GM12878 (cell line): ENCODE measurements around the gene CDK5RAP3. TPM values are rescaled to one million over a fixed set of nuclear protein-coding genes. Genes with fewer than 3 reads are reported as not detected.

ENCODE experiments used
- ATAC-seq: fragments of 200-7000 bp; cut with Tn5 transposase; 3 replicates; pipeline ENCODE4 v1.9.1; 2020; ENCODE audit warnings: mild to moderate bottlenecking, moderate library complexity
- BruUV-seq: library from RNA; stranded (reverse); fragments of 400-500 nt; replicated peaks from 2 replicates; lab custom pipeline; 2021; lab: Mats Ljungman, UMichigan
- CTCF ChIA-PET: fragments of 300-600 bp; sonication (Branson Sonifier 250); formaldehyde crosslinking; extraction: SDS; loops from one replicate; lab custom pipeline; 2021; ENCODE audit warnings: inconsistent platforms; lab: Yijun Ruan, JAX
- POLR2A ChIA-PET: fragments of 350-600 bp; formaldehyde crosslinking; extraction: SDS; loops from one replicate; lab custom pipeline; 2021; ENCODE audit warnings: inconsistent platforms; lab: Charles Lee
- RAD21 ChIA-PET: fragments of 300-600 bp; sonication (Branson Sonifier 250); formaldehyde crosslinking; loops from one replicate; lab custom pipeline; 2023; ENCODE audit warnings: antibody characterized with exemption; ENCODE audit not compliant: unreplicated experiment; lab: Charles Lee
- SMC1A ChIA-PET: fragments of 300-600 bp; sonication (Branson Sonifier 250); formaldehyde crosslinking; loops from one replicate; lab custom pipeline; 2023; ENCODE audit not compliant: unreplicated experiment, uncharacterized antibody; lab: Charles Lee
- DNase-seq: peaks from one replicate; pipeline ENCODE4 v3.0.0-alpha.2; 2011; ENCODE audit warnings: low read depth, low spot score
- FAIRE-seq: peaks from 3 replicates; lab custom pipeline; 2011; peaks lifted over from hg19 to GRCh38; lab: Jason Lieb, UNC
- H2AFZ ChIP-seq: 2 replicates; pipeline ENCODE4 v1.6.0; 2011; ENCODE audit warnings: low read depth, low read length, control low read depth; ENCODE audit not compliant: control insufficient read depth
- H3K27ac ChIP-seq: 2 replicates; pipeline ENCODE4 v1.5.1; 2011; ENCODE audit warnings: control low read depth; ENCODE audit not compliant: control insufficient read depth, insufficient read depth
- H3K27me3 ChIP-seq, 2 experiments: replicated peaks in 1 of 2; 2 replicates each; pipeline versions ENCODE4 v1.6.0 to v1.6.1; 2011; ENCODE audit warnings: low read length in 1 of 2; ENCODE audit not compliant: control insufficient read depth in 2 of 2, insufficient read depth in 2 of 2
- H3K36me3 ChIP-seq, 2 experiments: 2 replicates each; pipeline ENCODE4 v1.5.1; 2011; ENCODE audit warnings: low read length in 1 of 2; ENCODE audit not compliant: control insufficient read depth in 2 of 2, insufficient read depth in 2 of 2
- H3K4me1 ChIP-seq: 2 replicates; pipeline ENCODE4 v1.6.1; 2011; ENCODE audit warnings: mild to moderate bottlenecking, low read length, moderate library complexity, mixed read lengths; ENCODE audit not compliant: control insufficient read depth, insufficient read depth
- H3K4me2 ChIP-seq: 2 replicates; pipeline ENCODE4 v1.6.0; 2011; ENCODE audit warnings: control low read depth; ENCODE audit not compliant: control insufficient read depth, insufficient read depth
- H3K4me3 ChIP-seq: fragments of 200-600 bp; sonication (generic); 2 replicates; pipeline ENCODE4 v1.5.1; 2016
- H3K79me2 ChIP-seq: 2 replicates; pipeline ENCODE4 v1.6.0; 2011; ENCODE audit warnings: low read length; ENCODE audit not compliant: control insufficient read depth, insufficient read depth
- H3K9ac ChIP-seq: 2 replicates; pipeline ENCODE4 v1.8.0; 2011; ENCODE audit warnings: low read length, control low read depth, mixed read lengths; ENCODE audit not compliant: control insufficient read depth, insufficient read depth
- H3K9me3 ChIP-seq: replicated peaks from 3 replicates; pipeline ENCODE4 v1.5.1; 2011; ENCODE audit warnings: mild to moderate bottlenecking, low read length; ENCODE audit not compliant: control insufficient read depth, insufficient read depth
- H4K20me1 ChIP-seq: 2 replicates; pipeline ENCODE4 v1.6.0; 2011; ENCODE audit not compliant: control insufficient read depth, insufficient read depth
- E4F1 ChIP-seq: fragments of 450-650 bp; IDR thresholded peaks from 2 replicates; pipeline ENCODE4 v1.6.1; 2018; ENCODE audit warnings: borderline replicate concordance, mild to moderate bottlenecking; ENCODE audit not compliant: partially characterized antibody
- PKNOX1 ChIP-seq: fragments of 450-650 bp; IDR thresholded peaks from 2 replicates; pipeline ENCODE4 v1.6.1; 2016; ENCODE audit warnings: mild to moderate bottlenecking
- RELA ChIP-seq: fragments of 450-650 bp; IDR thresholded peaks from 2 replicates; pipeline ENCODE4 v1.8.0; 2014; ENCODE audit warnings: borderline replicate concordance; ENCODE audit not compliant: partially characterized antibody
- SP1 ChIP-seq: IDR thresholded peaks from one replicate; pipeline ENCODE4 v1.6.1; 2011; ENCODE audit warnings: low read depth, low read length
- ZNF24 ChIP-seq: fragments of 450-650 bp; IDR thresholded peaks from 2 replicates; pipeline ENCODE4 v1.6.1; 2017; ENCODE audit warnings: antibody characterized with exemption, mild to moderate bottlenecking
- WGBS: methylation state at CpG from one replicate; pipeline ENCODE4 v1.1.6; 2016; ENCODE audit warnings: low lambda C conversion rate; ENCODE audit not compliant: insufficient replicate concordance, insufficient coverage; ENCODE audit errors: missing lambda C conversion rate; 5-methylcytosine and 5-hydroxymethylcytosine counted together
- in situ Hi-C: fragments of 300-500 bp; cut with MboI; formaldehyde crosslinking; loops from 9 replicates; pipeline ENCODE4 v1.14.3; 2018; ENCODE audit warnings: mixed read lengths
- intact Hi-C: fragments of 100-400 bp; cut with micrococcal nuclease; formaldehyde crosslinking; loops from one replicate; pipeline ENCODE4 v1.14.2; 2022; ENCODE audit not compliant: unreplicated experiment
- polyA plus RNA-seq, 11 experiments: library from polyadenylated mRNA; depleted of rRNA in 4 of 11; unstranded in 6 of 11; stranded (reverse) in 5 of 11; fragments of >200 nt; fragmentation: Nextera tagmentation in 4 of 11; fragmentation: Illumina TruSeq in 1 of 11; extraction: Ambion mirVana in 4 of 11; extraction: Trizol in 1 of 11; gene quantifications; 1 replicate in 1 of 11; 2 replicates in 10 of 11; pipeline versions ENCODE4 v1.2.1 to v1.2.3, GENCODE V29; 2011 to 2016; ENCODE audit warnings: inconsistent platforms in 2 of 11, missing spikeins in 2 of 11, low read depth in 1 of 11
- total RNA-seq, 4 experiments: library from RNA; depleted of rRNA in 3 of 4; stranded (reverse); fragments of >200 nt in 3 of 4; fragmentation: Illumina TruSeq in 1 of 4; extraction: Trizol in 1 of 4; gene quantifications; 2 replicates each; pipeline versions ENCODE4 v1.2.1 to v1.2.3, GENCODE V29; 2013 to 2021

Gene CDK5RAP3
- total and polyA plus RNA-seq, 10 of the 15 experiments (the other 5 are each of a cell fraction or from before 2014, with no cell fraction given), result 69.4 to 237 (median 160) TPM

- no peak for ATAC-seq
- FAIRE-seq, result no peak
- in situ Hi-C loops, result no loop called here
- Histone ChIP-seq H3K9me3 (no peaks in the 10 kb centered on the region), H3K36me3 (no peaks in the 10 kb centered on the region), H3K4me2 (no peak overlapping the region), H4K20me1 (no peaks in the 10 kb centered on the region), H3K9ac (no peak overlapping the region), H3K79me2 (no peaks in the 10 kb centered on the region), H3K4me1 (peaks cover 13% of the 10 kb centered on the region), H3K27ac (no peak overlapping the region), H3K4me3 (no peak overlapping the region), H3K27me3 (no peaks in the 10 kb centered on the region), H2AFZ (no peak overlapping the region)
- intact Hi-C loops, result no loop called here
- CTCF ChIA-PET, result interaction anchor here (2.3 kb wide), 1 partner anchor 13 kb away, joined by 9 read pairs; no protein-coding TSS in a partner anchor
- WGBS, result 38% methylated on average over 4 of the region's 4 CpGs
- no TSS peak for BruUV-seq
- SMC1A ChIA-PET, result interaction anchor here (1.6 kb wide), 1 partner anchor 10 kb away, joined by 6 read pairs; no protein-coding TSS in a partner anchor
- POLR2A ChIA-PET, result interaction anchor here (1.0 kb wide), 2 partner anchors 9 kb away, joined by 3 read pairs; no protein-coding TSS in a partner anchor
- no peak for TF ChIP-seq SP1
- TF ChIP-seq PKNOX1, result no peak
- no peak for TF ChIP-seq ZNF24
- no peak for TF ChIP-seq E4F1
- TF ChIP-seq RELA, result no peak
- no peak for DNase-seq
- RAD21 ChIA-PET, result interaction anchor here (2.2 kb wide), 1 partner anchor 42 kb away, joined by 6 read pairs; no protein-coding TSS in a partner anchor
Observed at GRCh38 chr17:47992216-47992615, 21.3 kb downstream of the CDK5RAP3 start.
